Ovary (tissue), 9 donors: ENCODE data around the gene HK1. TPM values are rescaled to one million over a fixed set of nuclear protein-coding genes. Genes with fewer than 3 reads are reported as not detected.

Experiments
- DNase-seq, 5 donors: peaks; one replicate each; pipeline ENCODE4 v3.0.0-alpha.2; 2019 to 2020
- H3K27ac ChIP-seq, 2 donors: fragments of 200-600 bp; one replicate each; pipeline versions ENCODE4 v1.5.1 to v1.8.0; 2019 to 2022
- H3K27me3 ChIP-seq: fragments of 200-600 bp; one replicate; pipeline ENCODE4 v1.8.0; 2022
- H3K36me3 ChIP-seq: fragments of 200-600 bp; sonication (generic); one replicate; pipeline ENCODE4 v1.5.1; 2019
- H3K4me1 ChIP-seq: one replicate; pipeline ENCODE4 v1.8.1; 2013; ENCODE audit warnings: mild to moderate bottlenecking, moderate library complexity; ENCODE audit not compliant: insufficient read depth
- H3K4me3 ChIP-seq: fragments of 200-600 bp; sonication (generic); one replicate; pipeline ENCODE4 v1.5.1; 2017
- H3K9me3 ChIP-seq, 2 donors: fragments of 200-600 bp in 1 of 2; sonication (generic) in 1 of 2; one replicate each; pipeline versions ENCODE4 v1.5.1 to v1.8.1; 2013 to 2019; ENCODE audit warnings: mild to moderate bottlenecking in 1 of 2, moderate library complexity in 1 of 2
- EP300 ChIP-seq: sonication (generic); formaldehyde crosslinking; IDR thresholded peaks from one replicate; pipeline ENCODE4 v1.6.1; 2017; ENCODE audit warnings: antibody characterized with exemption
- POLR2A ChIP-seq: fragments of 450-650 bp; IDR thresholded peaks from one replicate; pipeline ENCODE4 v1.6.1; 2017; ENCODE audit warnings: antibody characterized with exemption, mild to moderate bottlenecking, moderate library complexity
- WGBS, 3 donors: extraction: QIAGEN DNeasy Blood & Tissue Kit in 1 of 3; methylation state at CpG; one replicate each; pipeline versions ENCODE4 v1.1.5 to v1.1.7; 2013 to 2017; 5-methylcytosine and 5-hydroxymethylcytosine counted together
- intact Hi-C, 4 donors: fragments of 100-400 bp; cut with DNase I; formaldehyde crosslinking; loops; one replicate each; pipeline versions ENCODE4 v1.11.0 to v1.15.1; 2022 to 2023
- polyA plus RNA-seq, 2 donors: library from polyadenylated mRNA; stranded (reverse); fragments of 200-250 nt in 1 of 2; fragments of 350-450 nt in 1 of 2; fragmentation: Illumina TruSeq in 1 of 2; extraction: RNeasy Lipid Tissue Mini Kit (QIAGEN cat#74804) in 1 of 2; gene quantifications; one replicate each; pipeline ENCODE4 v1.2.3, GENCODE V29; 2013 to 2014
- total RNA-seq, 7 donors: library from RNA; depleted of rRNA in 2 of 7; stranded (reverse); fragments of >200 nt in 2 of 7; fragmentation: NEBNext Ultra II Directional in 3 of 7; extraction: Animal tissue kit (Norgen Biotek cat#: 25700) in 3 of 7; gene quantifications; one replicate each; pipeline versions ENCODE4 v1.1.0 to v1.2.4, GENCODE V29; 2016 to 2023
- TF ChIP-seq, protein P1 (sequence below), 3 donors: fragments of 450-650 bp in 2 of 3; fragments of 200-600 bp in 1 of 3; IDR thresholded peaks; one replicate each; pipeline versions ENCODE4 v1.5.1 to v1.8.0; 2016 to 2022; ENCODE audit warnings: antibody characterized with exemption in 3 of 3, mild to moderate bottlenecking in 1 of 3
- donor health status: DM: no; HTN: no; CAD: no; lungs with moderate emphysema.
- donor health status: DM: no; HTN: no; CAD: no.
- donor health status: Bipolar disorder and iron deficiency.
- donor health status: DM: yes; HTN: yes; CAD: no.
- donor health status: DM: no; HTN: no; CAD: no.
- donor health status: DM: yes; HTN: yes; CAD: no.

HK1 gene
- total and polyA plus RNA-seq, 9 donors: 12.8 to 63.1 (median 35.8) TPM

DNA sequence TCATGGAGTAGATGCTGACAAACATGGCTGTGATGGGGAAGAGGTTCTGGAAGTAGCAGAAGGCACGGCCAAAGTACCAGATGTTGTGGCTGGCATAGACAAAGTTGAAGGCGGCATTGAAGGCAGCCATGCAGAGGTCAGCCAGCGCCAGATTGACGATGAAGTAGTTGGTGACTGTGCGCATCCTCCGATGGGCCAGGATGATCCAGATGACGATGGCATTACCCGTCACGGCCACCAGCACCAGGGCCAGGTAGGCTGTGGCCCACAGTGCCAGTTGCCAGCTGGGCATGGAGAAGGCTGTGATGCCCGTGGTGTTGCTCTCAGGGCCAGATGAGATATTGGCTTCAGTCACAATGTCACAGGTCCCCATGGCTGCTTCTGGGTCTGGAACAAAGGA, 137.7 kb downstream of the HK1 start:
- no peaks in the 10 kb centered on the region for H3K27me3 ChIP-seq
- TF ChIP-seq POLR2A: no peak
- TF ChIP-seq EP300: no peak
- TF ChIP-seq, protein P1, sequence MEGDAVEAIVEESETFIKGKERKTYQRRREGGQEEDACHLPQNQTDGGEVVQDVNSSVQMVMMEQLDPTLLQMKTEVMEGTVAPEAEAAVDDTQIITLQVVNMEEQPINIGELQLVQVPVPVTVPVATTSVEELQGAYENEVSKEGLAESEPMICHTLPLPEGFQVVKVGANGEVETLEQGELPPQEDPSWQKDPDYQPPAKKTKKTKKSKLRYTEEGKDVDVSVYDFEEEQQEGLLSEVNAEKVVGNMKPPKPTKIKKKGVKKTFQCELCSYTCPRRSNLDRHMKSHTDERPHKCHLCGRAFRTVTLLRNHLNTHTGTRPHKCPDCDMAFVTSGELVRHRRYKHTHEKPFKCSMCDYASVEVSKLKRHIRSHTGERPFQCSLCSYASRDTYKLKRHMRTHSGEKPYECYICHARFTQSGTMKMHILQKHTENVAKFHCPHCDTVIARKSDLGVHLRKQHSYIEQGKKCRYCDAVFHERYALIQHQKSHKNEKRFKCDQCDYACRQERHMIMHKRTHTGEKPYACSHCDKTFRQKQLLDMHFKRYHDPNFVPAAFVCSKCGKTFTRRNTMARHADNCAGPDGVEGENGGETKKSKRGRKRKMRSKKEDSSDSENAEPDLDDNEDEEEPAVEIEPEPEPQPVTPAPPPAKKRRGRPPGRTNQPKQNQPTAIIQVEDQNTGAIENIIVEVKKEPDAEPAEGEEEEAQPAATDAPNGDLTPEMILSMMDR (IDR thresholded peaks at IDR 0.05): no peak
- WGBS, 3 donors: 90 to 96% (median 92%) methylated on average over 10 of the region's 10 CpGs
- DNase-seq: peak in 1 of 5 donors; percentile 4
- no peaks in the 10 kb centered on the region for H3K4me1 ChIP-seq
- H3K4me3 ChIP-seq: no peak overlapping the region
- intact Hi-C loops: no loop called here
- H3K9me3 ChIP-seq: no peaks in the 10 kb centered on the region
- no peak overlapping the region for H3K27ac ChIP-seq
- H3K36me3 ChIP-seq: no peaks in the 10 kb centered on the region

DNA sequence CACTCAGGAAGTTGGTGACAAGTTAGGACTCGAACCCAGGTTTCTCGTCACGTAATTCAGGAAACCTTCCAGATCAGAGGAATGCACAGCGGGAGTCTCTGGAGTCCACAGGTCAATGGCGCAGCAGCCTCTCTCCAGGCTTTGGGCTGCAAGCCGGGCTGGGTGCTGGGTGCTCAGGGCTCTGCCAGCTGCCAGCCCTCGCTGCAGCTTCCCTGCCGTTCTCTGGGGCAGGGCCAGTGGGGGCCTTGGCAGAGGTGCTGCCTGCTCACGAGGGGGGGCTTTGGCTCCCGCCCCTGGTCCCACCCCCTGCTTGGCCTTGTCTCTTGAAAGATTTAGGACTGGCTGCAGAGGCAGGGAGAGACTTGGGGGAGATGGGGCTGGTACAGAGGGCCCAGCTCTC, 138.4 kb downstream of the HK1 start, which contains the start of gene TACR2:
Gene TACR2 (minus strand): TSS at position 224 of the 400 bp plus-strand sequence. CDS start 595 bp downstream, outside the sequence.
- intact Hi-C loops: no loop called here
- Histone ChIP-seq H3K4me3 (no peak within 1 kb of the TSS), H3K27ac (no peak within 1 kb of the TSS), H3K36me3 (no peaks in the 10 kb centered on the region), H3K27me3 (no peaks in the 10 kb centered on the region), H3K9me3 (no peaks in the 10 kb centered on the region), H3K4me1 (no peaks in the 10 kb centered on the region)
- WGBS, 3 donors: 38 to 43% (median 40%) methylated on average over 9 to 10 of the region's 10 CpGs
- peak in 1 of 5 donors; percentile 52 for DNase-seq
- TF ChIP-seq EP300 (no peak), POLR2A (no peak)
- TF ChIP-seq, protein P1 (IDR thresholded peaks at IDR 0.05): no peak

DNA sequence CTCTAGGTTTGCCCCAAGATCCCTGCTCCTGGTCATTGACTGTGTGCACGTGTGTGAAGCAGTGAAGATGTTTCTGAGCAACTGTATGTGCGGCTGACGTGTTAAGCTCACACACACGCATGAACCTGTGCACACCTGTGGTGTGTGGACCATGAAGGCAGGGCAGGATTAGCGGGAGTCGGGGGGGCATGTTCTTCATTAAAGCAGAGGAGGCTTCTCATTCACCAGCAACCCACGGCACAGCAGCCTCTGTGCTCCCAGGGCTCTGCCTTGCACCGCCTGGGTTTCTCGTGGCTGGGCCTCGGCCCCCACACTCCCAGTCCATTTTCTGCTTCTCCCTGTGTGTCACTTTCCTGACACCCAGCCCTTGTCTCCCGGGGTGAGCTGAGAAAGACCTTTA, 139.2 kb downstream of the HK1 start:
- H3K27me3 ChIP-seq: no peaks in the 10 kb centered on the region
- no peaks in the 10 kb centered on the region for H3K36me3 ChIP-seq
- H3K4me3 ChIP-seq: no peak overlapping the region
- no peak for DNase-seq
- intact Hi-C loops: no loop called here
- no peaks in the 10 kb centered on the region for H3K4me1 ChIP-seq
- H3K9me3 ChIP-seq: no peaks in the 10 kb centered on the region
- WGBS, 3 donors: 79 to 84% (median 81%) methylated on average over 11 of the region's 11 CpGs
- TF ChIP-seq, protein P1 (IDR thresholded peaks at IDR 0.05): no peak
- TF ChIP-seq POLR2A: no peak
- TF ChIP-seq EP300: no peak
- H3K27ac ChIP-seq: no peak overlapping the region

DNA sequence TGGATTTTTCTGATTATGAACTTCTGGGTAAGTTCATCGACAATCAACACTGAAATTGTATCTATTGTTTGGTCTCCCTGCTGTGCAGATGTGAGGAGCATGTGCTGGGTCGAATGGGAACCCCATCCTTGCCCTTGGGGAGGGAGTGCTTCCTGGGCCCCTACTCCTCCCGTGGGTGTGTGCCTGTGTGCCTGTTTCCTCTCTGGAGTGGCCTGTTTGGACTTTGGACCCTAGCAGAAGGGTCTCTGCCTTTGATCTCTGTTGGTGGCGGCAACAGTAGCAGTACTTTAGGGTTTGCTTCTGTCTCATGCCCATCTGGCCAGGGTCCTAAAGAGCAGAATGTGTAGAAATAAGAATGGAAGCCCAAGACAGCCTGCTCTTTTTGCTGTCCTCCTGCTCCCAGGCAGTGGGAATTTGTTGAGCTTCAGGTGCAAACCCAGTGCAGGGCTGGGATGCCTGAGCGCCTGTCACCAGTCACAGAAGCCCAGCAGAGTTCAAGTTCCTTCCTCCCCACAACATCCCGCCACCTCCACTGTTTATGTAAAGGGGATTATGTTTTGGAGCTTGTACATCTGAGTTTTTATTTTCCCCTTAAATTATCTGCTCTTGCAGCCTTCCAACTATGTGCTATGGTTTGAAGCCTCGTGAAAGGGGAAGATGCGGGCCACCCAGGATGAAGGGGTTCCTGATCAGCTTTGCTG, 139.9 kb downstream of the HK1 start:
- no peaks in the 10 kb centered on the region for H3K36me3 ChIP-seq
- no peak overlapping the region for H3K27ac ChIP-seq
- DNase-seq: no peak
- TF ChIP-seq, protein P1 (IDR thresholded peaks at IDR 0.05): no peak
- no peak for TF ChIP-seq POLR2A
- TF ChIP-seq EP300: no peak
- no peaks in the 10 kb centered on the region for H3K9me3 ChIP-seq
- intact Hi-C loops: no loop called here
- no peak overlapping the region for H3K4me3 ChIP-seq
- H3K27me3 ChIP-seq: no peaks in the 10 kb centered on the region
- 43 to 69% (median 61%) methylated on average over 8 of the region's 8 CpGs for WGBS, 3 donors
- H3K4me1 ChIP-seq: no peaks in the 10 kb centered on the region
